HG02885 (cell line): ENCODE measurements around the gene TMEM184C.
A peak's percentile ranks its signal among the peaks of the same experiment; 100 is the strongest.

ENCODE experiments used
- ATAC-seq: cut with Tn5 transposase; IDR thresholded peaks from one replicate; pipeline ENCODE4 v1.9.1; 2021; ENCODE audit warnings: mild to moderate bottlenecking; ENCODE audit not compliant: unreplicated experiment, poor library complexity

The TMEM184C gene

GRCh38 chr4:147617173-147617840, at the start of gene TMEM184C:
TSS of gene TMEM184C (plus strand) at chr4:147617397. CDS start at chr4:147617957, 560 bp downstream.
- peak; percentile 99 for ATAC-seq

GRCh38 chr4:147570616-147571015, 46.6 kb upstream of the TMEM184C start:
- no peak for ATAC-seq

GRCh38 chr4:147571036-147571770, 46.0 kb upstream of the TMEM184C start:
- ATAC-seq, result no peak

- ATAC-seq, result no peak
These were observed 41.1 kb upstream of the TMEM184C start for GRCh38 chr4:147576084-147576483.

GRCh38 chr4:147578051-147578476, 39.1 kb upstream of the TMEM184C start:
- ATAC-seq, result no peak

GRCh38 chr4:147578593-147578992, 38.6 kb upstream of the TMEM184C start:
- no peak for ATAC-seq

GRCh38 chr4:147580396-147580795, 36.8 kb upstream of the TMEM184C start:
- ATAC-seq, result no peak

GRCh38 chr4:147581606-147582350, 35.4 kb upstream of the TMEM184C start:
- no peak for ATAC-seq

- no peak for ATAC-seq
These were observed 34.7 kb upstream of the TMEM184C start for GRCh38 chr4:147582386-147583060.

- no peak for ATAC-seq
These were observed 33.3 kb upstream of the TMEM184C start for GRCh38 chr4:147583876-147584275.

- ATAC-seq, result no peak
These were observed 31.2 kb upstream of the TMEM184C start for GRCh38 chr4:147586032-147586431.

GRCh38 chr4:147586637-147587036, 30.6 kb upstream of the TMEM184C start:
- ATAC-seq, result peak; percentile 94

- no peak for ATAC-seq
These were observed 30.2 kb upstream of the TMEM184C start for GRCh38 chr4:147587041-147587440.

GRCh38 chr4:147589586-147589985, 27.6 kb upstream of the TMEM184C start:
- ATAC-seq, result no peak

GRCh38 chr4:147590249-147590920, 26.8 kb upstream of the TMEM184C start:
- ATAC-seq, result peak; percentile 50

GRCh38 chr4:147591106-147591505, 26.1 kb upstream of the TMEM184C start:
- ATAC-seq, result no peak

GRCh38 chr4:147594107-147594506, 23.1 kb upstream of the TMEM184C start:
- ATAC-seq, result no peak

- ATAC-seq, result no peak
These were observed 22.6 kb upstream of the TMEM184C start for GRCh38 chr4:147594578-147594977.

- no peak for ATAC-seq
These were observed 20.8 kb upstream of the TMEM184C start for GRCh38 chr4:147596377-147596776.

GRCh38 chr4:147596981-147597380, 20.2 kb upstream of the TMEM184C start:
- ATAC-seq, result no peak
